SK-N-SH (cell line): ENCODE measurements around the gene FGD4. TPM values are rescaled to one million over a fixed set of nuclear protein-coding genes. Genes with fewer than 3 reads are reported as not detected.
"Not testable (repeated sequence)": the region's sequence is repeated elsewhere in the genome, so short reads cannot be mapped to it uniquely, and the experiment has no call there.

Source experiments
- CTCF ChIA-PET: fragments of 300-600, 350-600 bp; formaldehyde crosslinking; extraction: SDS; loops from one replicate; lab custom pipeline; 2021; lab: Yijun Ruan, JAX
- POLR2A ChIA-PET: fragments of 350-600 bp; sonication (Branson Sonifier 250); formaldehyde crosslinking; extraction: SDS; loops from one replicate; lab custom pipeline; 2020; ENCODE audit warnings: antibody characterized with exemption, inconsistent platforms; lab: Yijun Ruan, JAX
- DNase-seq: peaks from one replicate; pipeline ENCODE4 v3.0.0; 2012
- H2AFZ ChIP-seq: fragments of 200-600 bp; sonication (generic); 2 replicates; pipeline ENCODE4 v1.8.1; 2016; ENCODE audit warnings: antibody characterized with exemption, mild to moderate bottlenecking, low read depth
- H3F3A ChIP-seq: fragments of 200-600 bp; sonication (generic); replicated peaks from 2 replicates; pipeline ENCODE3; 2016; ENCODE audit warnings: antibody characterized with exemption, mild to moderate bottlenecking; ENCODE audit not compliant: insufficient read depth
- H3K27ac ChIP-seq, 2 experiments: fragments of 200-500 bp in 1 of 2; fragments of 200-600 bp in 1 of 2; sonication (Bioruptor generic) in 1 of 2; sonication (generic), shearing (Covaris generic) in 1 of 2; 2 replicates each; pipeline versions ENCODE4 v1.5.1 to v1.6.1; 2014 to 2016; ENCODE audit warnings: low read depth in 2 of 2, inconsistent platforms in 1 of 2, low read length in 1 of 2, mild to moderate bottlenecking in 1 of 2, mixed read lengths in 1 of 2
- H3K27me3 ChIP-seq: fragments of 200-600 bp; sonication (generic), shearing (Covaris generic); 2 replicates; pipeline ENCODE4 v1.6.1; 2016; ENCODE audit warnings: mixed run types; ENCODE audit not compliant: insufficient read depth
- H3K36me3 ChIP-seq, 2 experiments: fragments of 200-500 bp in 1 of 2; fragments of 200-600 bp in 1 of 2; sonication (Bioruptor generic) in 1 of 2; sonication (generic) in 1 of 2; replicated peaks in 1 of 2; 2 replicates each; pipeline versions ENCODE3 to v1.5.1; 2014 to 2016; ENCODE audit warnings: low read length in 1 of 2, mild to moderate bottlenecking in 1 of 2; ENCODE audit not compliant: insufficient read depth in 2 of 2, control insufficient read depth in 1 of 2
- H3K4me1 ChIP-seq, 2 experiments: fragments of 200-500 bp in 1 of 2; fragments of 200-600 bp in 1 of 2; sonication (Bioruptor generic) in 1 of 2; sonication (generic), shearing (Covaris generic) in 1 of 2; 2 replicates each; pipeline versions ENCODE4 v1.5.1 to v1.6.1; 2014 to 2016; ENCODE audit warnings: low read depth in 1 of 2, low read length in 1 of 2, mixed run types in 1 of 2; ENCODE audit not compliant: insufficient read depth in 2 of 2, control insufficient read depth in 1 of 2
- H3K4me2 ChIP-seq: fragments of 200-600 bp; sonication (generic), shearing (Covaris generic); 2 replicates; pipeline ENCODE4 v1.6.1; 2017; ENCODE audit warnings: mixed run types
- H3K4me3 ChIP-seq, 2 experiments: fragments of 200-500 bp in 1 of 2; fragments of 200-600 bp in 1 of 2; sonication (Bioruptor generic) in 1 of 2; sonication (generic), shearing (Covaris generic) in 1 of 2; 2 replicates each; pipeline versions ENCODE4 v1.5.1 to v1.8.1; 2014 to 2016; ENCODE audit warnings: low read depth in 2 of 2, inconsistent platforms in 1 of 2, low read length in 1 of 2, mild to moderate bottlenecking in 1 of 2, mixed read lengths in 1 of 2, moderate library complexity in 1 of 2
- H3K79me2 ChIP-seq: fragments of 200-600 bp; sonication (generic); 2 replicates; pipeline ENCODE4 v1.8.1; 2017; ENCODE audit warnings: mild to moderate bottlenecking; ENCODE audit not compliant: insufficient read depth
- H3K9ac ChIP-seq: fragments of 200-600 bp; sonication (generic); 2 replicates; pipeline ENCODE4 v1.6.1; 2017; ENCODE audit warnings: mixed run types
- H3K9me2 ChIP-seq: fragments of 200-600 bp; sonication (generic); 2 replicates; pipeline ENCODE4 v1.6.1; 2017; ENCODE audit warnings: mixed run types
- H3K9me3 ChIP-seq: fragments of 200-600 bp; sonication (generic); 2 replicates; pipeline ENCODE4 v1.6.1; 2017; ENCODE audit warnings: mixed run types, mild to moderate bottlenecking, moderate library complexity
- H4K20me1 ChIP-seq: fragments of 200-600 bp; sonication (generic); 2 replicates; pipeline ENCODE4 v1.6.1; 2017; ENCODE audit warnings: mild to moderate bottlenecking, mixed run types; ENCODE audit not compliant: insufficient read depth
- CHD2 ChIP-seq: fragments of 150-350 bp; IDR thresholded peaks from 2 replicates; pipeline ENCODE4 v1.6.1; 2018; ENCODE audit warnings: low read length; ENCODE audit not compliant: partially characterized antibody
- EP300 ChIP-seq, 2 experiments: IDR thresholded peaks; 2 replicates each; pipeline versions ENCODE4 v1.4.0 to v1.6.1; 2012; ENCODE audit warnings: borderline replicate concordance in 1 of 2, low read depth in 1 of 2, low read length in 1 of 2
- NFIC ChIP-seq: IDR thresholded peaks from 2 replicates; pipeline ENCODE4 v1.4.0; 2012; ENCODE audit warnings: borderline replicate concordance
- POLR2AphosphoS5 ChIP-seq: IDR thresholded peaks from 2 replicates; pipeline ENCODE4 v1.6.1; 2012; ENCODE audit warnings: low read depth, low read length
- RAD21 ChIP-seq: IDR thresholded peaks from 2 replicates; pipeline ENCODE4 v1.6.1; 2012; ENCODE audit warnings: mild to moderate bottlenecking, low read length
- RCOR1 ChIP-seq: fragments of 150-350 bp; IDR thresholded peaks from 2 replicates; pipeline ENCODE4 v1.6.1; 2017; ENCODE audit warnings: antibody characterized with exemption, low read length
- RFX5 ChIP-seq: IDR thresholded peaks from 2 replicates; pipeline ENCODE4 v1.6.1; 2012; ENCODE audit warnings: mild to moderate bottlenecking, improper control_type of control experiment, low read length
- TCF12 ChIP-seq: IDR thresholded peaks from 2 replicates; pipeline ENCODE4 v1.4.0; 2012
- TEAD4 ChIP-seq: IDR thresholded peaks from 2 replicates; pipeline ENCODE4 v1.4.0; 2012; ENCODE audit warnings: mild to moderate bottlenecking, borderline replicate concordance; ENCODE audit not compliant: insufficient read depth
- USF2 ChIP-seq: fragments of 150-350 bp; IDR thresholded peaks from 2 replicates; pipeline ENCODE4 v1.6.1; 2017; ENCODE audit warnings: antibody characterized with exemption, low read length, low read depth, borderline replicate concordance
- WGBS: methylation state at CpG from one replicate; pipeline ENCODE4 v1.1.6; 2017; ENCODE audit warnings: low lambda C conversion rate; 5-methylcytosine and 5-hydroxymethylcytosine counted together
- polyA plus RNA-seq, 3 experiments: library from polyadenylated mRNA; depleted of rRNA; stranded (reverse); fragments of >200 nt; gene quantifications; 2 replicates each; pipeline ENCODE4 v1.2.3, GENCODE V29; 2012
- TF ChIP-seq, protein P1 (sequence below): IDR thresholded peaks from 2 replicates; pipeline ENCODE4; 2012

The FGD4 gene
- polyA plus RNA-seq, 1 of the 3 experiments (the other 2 are of a cell fraction): 0.26 TPM

- POLR2A ChIA-PET: no interaction called here
Measured at GRCh38 chr12:32505067-32505945, 105.9 kb downstream of the FGD4 start.

DNA sequence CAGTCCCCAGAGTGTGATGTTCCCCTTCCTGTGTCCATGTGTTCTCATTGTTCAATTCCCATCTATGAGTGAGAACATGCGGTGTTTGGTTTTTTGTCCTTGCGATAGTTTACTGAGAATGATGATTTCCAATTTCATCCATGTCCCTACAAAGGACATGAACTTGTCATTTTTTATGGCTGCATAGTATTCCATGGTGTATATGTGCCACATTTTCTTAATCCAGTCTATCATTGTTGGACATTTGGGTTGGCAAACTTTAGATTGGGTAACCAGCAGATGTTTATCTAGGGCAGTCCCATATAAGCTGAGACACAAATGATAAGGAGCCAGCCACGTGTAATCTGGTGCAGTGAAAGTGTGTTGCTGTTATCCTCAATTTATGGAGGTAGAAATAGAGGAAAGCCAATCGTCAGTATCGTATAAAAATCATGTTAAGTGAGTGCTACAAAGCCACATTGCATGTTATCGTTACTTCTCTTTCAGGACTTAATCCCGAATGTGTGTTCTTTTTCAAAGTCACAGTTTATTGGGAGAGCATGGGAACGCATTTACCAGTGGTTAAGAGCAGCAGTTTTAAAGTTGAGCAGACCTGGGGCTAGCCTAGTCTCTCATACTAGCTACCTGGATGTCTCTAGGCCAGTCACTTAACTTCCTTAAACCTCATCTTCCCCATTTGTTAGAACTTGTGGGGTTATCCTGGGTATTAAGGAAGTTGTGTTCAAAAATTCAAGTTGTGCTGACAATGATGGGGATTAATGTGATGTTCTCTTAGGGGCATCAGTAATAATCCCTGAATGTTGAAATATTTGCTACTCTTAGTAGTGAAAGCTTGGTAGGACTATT, 108.0 kb downstream of the FGD4 start:
- H3K4me2 ChIP-seq, DNase-seq, H3K9me2 ChIP-seq, H3K9me3 ChIP-seq, H3K36me3 ChIP-seq, H3F3A ChIP-seq, H2AFZ ChIP-seq, H3K9ac ChIP-seq, POLR2A ChIA-PET, H3K27me3 ChIP-seq, H3K4me1 ChIP-seq, H3K79me2 ChIP-seq, H3K27ac ChIP-seq, H3K4me3 ChIP-seq, H4K20me1 ChIP-seq, CTCF ChIA-PET: not testable (repeated sequence)
- WGBS: 74% methylated on average over 6 of the region's 8 CpGs

More at GRCh38 chr12:32505067-32505945, 105.9 kb downstream of the FGD4 start:
- H3K4me2 ChIP-seq: no peak overlapping the region
- H3K9me2 ChIP-seq: no peaks in the 10 kb centered on the region
- H3K4me3 ChIP-seq: no peak overlapping the region
- H3K27me3 ChIP-seq: no peaks in the 10 kb centered on the region
- CTCF ChIA-PET: interaction anchor here (0.6 kb wide), 1 partner anchor 442 kb away, joined by 3 read pairs; no protein-coding TSS in a partner anchor
- H3K4me1 ChIP-seq: peaks cover 0 to 5% of the 10 kb centered on the region in 2 experiments; a peak in 2 of 4 replicates
- no peak overlapping the region for H3K27ac ChIP-seq
- H3F3A ChIP-seq: peaks cover 3% of the 10 kb centered on the region
- H2AFZ ChIP-seq: no peak overlapping the region
- H3K9ac ChIP-seq: no peak overlapping the region
- H3K36me3 ChIP-seq: no peaks in the 10 kb centered on the region
- 81% methylated on average over 12 of the region's 12 CpGs for WGBS
- no peaks in the 10 kb centered on the region for H4K20me1 ChIP-seq
- DNase-seq: no peak
- no peaks in the 10 kb centered on the region for H3K9me3 ChIP-seq
- no peaks in the 10 kb centered on the region for H3K79me2 ChIP-seq
- no peak for TF ChIP-seq TCF12
- TF ChIP-seq USF2: no peak
- TF ChIP-seq POLR2AphosphoS5: no peak
- no peak for TF ChIP-seq RFX5
- no peak for TF ChIP-seq NFIC
- TF ChIP-seq, protein P1, sequence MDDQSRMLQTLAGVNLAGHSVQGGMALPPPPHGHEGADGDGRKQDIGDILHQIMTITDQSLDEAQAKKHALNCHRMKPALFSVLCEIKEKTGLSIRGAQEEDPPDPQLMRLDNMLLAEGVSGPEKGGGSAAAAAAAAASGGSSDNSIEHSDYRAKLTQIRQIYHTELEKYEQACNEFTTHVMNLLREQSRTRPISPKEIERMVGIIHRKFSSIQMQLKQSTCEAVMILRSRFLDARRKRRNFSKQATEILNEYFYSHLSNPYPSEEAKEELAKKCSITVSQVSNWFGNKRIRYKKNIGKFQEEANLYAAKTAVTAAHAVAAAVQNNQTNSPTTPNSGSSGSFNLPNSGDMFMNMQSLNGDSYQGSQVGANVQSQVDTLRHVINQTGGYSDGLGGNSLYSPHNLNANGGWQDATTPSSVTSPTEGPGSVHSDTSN: no peak
- TF ChIP-seq EP300 (IDR thresholded peaks at IDR 0.05; ENCODE audit: borderline replicate concordance in 1 of 2, low read depth in 1 of 2, low read length in 1 of 2): no peak
- no peak for TF ChIP-seq RCOR1
- TF ChIP-seq CHD2: no peak
- no peak for TF ChIP-seq RAD21
- TF ChIP-seq TEAD4: no peak
